NB4 (cell line): ENCODE data around the gene INTS11.

ENCODE experiments used
- MAX ChIP-seq: IDR thresholded peaks from 2 replicates; pipeline ENCODE4 v1.6.1; 2011; ENCODE audit warnings: low read depth, low read length
- TF ChIP-seq, protein P1 (sequence below): IDR thresholded peaks from one replicate; pipeline ENCODE4 v1.5.1; 2012; ENCODE audit warnings: low read depth, low read length

- TF ChIP-seq, protein P1, sequence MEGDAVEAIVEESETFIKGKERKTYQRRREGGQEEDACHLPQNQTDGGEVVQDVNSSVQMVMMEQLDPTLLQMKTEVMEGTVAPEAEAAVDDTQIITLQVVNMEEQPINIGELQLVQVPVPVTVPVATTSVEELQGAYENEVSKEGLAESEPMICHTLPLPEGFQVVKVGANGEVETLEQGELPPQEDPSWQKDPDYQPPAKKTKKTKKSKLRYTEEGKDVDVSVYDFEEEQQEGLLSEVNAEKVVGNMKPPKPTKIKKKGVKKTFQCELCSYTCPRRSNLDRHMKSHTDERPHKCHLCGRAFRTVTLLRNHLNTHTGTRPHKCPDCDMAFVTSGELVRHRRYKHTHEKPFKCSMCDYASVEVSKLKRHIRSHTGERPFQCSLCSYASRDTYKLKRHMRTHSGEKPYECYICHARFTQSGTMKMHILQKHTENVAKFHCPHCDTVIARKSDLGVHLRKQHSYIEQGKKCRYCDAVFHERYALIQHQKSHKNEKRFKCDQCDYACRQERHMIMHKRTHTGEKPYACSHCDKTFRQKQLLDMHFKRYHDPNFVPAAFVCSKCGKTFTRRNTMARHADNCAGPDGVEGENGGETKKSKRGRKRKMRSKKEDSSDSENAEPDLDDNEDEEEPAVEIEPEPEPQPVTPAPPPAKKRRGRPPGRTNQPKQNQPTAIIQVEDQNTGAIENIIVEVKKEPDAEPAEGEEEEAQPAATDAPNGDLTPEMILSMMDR = no peak
- no peak for TF ChIP-seq MAX
These were observed 46.4 kb upstream of the INTS11 start for GRCh38 chr1:1370771-1371300.
